C4-2B (cell line): ENCODE measurements around the gene CYB5R3.
"Not testable (repeated sequence)": the region's sequence is repeated elsewhere in the genome, so short reads cannot be mapped to it uniquely, and the experiment has no call there.

Experiments used
- H3K27ac ChIP-seq: fragments of 450-650 bp; 2 replicates; pipeline ENCODE4 v1.5.1; 2017
- CTCF ChIP-seq: fragments of 450-650 bp; conservative IDR thresholded peaks from 2 replicates; pipeline ENCODE4 v1.5.1; 2017; ENCODE audit warnings: mild to moderate bottlenecking
- ZFX ChIP-seq: fragments of 450-650 bp; IDR thresholded peaks from 2 replicates; pipeline ENCODE4 v1.6.1; 2017

Gene CYB5R3

GRCh38 chr22:42586381-42586780 lies 62.8 kb downstream of the CYB5R3 start:
- TF ChIP-seq CTCF (no peak), ZFX (no peak)
- H3K27ac ChIP-seq = no peak overlapping the region

DNA sequence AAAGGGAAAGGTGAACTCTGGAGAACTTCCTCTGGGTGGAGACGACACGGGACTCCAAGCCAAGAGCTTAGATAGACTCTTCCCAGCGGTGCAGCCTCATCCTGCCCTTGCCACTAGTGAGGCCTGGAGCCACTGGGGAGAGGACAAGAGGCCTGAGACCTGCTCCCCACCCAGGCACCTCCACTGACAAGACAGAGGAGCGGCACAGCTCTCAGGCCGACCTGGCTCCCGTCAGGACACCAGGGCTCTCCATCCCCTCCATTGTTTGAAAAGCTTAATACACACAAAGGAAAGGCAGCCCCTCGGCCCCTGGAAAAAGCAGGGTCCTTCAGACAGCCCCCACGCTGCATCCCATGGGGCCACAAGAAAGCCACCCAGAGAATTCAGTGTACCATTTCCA lies 64.1 kb downstream of the CYB5R3 start:
- no peak overlapping the region for H3K27ac ChIP-seq
- TF ChIP-seq ZFX = no peak
- TF ChIP-seq CTCF = no peak

DNA sequence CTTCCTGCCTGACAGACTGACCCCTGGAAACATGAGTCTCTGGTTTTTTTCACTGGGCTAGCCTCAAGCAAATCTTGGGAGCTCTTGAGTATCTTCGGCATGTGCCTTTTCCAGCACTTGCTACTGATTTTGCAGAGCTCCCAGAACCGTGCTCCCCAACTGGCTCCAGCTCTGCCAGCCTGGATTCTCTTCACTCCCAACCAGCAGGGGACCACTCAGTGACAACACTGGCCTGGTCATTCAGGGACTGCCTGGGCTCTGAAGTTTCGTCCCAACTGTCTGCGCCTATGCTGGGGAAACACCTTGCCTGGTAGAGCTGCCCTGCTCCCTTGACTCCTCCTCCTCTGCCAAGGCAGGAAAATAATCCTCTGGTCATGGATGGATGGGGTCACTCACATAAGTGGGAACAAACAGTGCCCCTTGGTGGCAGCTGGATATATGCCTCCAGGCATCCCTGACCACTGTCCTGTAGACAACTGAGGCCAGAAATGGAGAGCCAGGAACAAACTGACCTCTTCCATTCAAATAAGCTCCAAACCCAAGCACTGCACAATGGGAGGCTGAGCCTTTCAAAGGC lies 64.7 kb downstream of the CYB5R3 start:
- no peak for TF ChIP-seq ZFX
- no peak for TF ChIP-seq CTCF
- H3K27ac ChIP-seq = no peak overlapping the region

DNA sequence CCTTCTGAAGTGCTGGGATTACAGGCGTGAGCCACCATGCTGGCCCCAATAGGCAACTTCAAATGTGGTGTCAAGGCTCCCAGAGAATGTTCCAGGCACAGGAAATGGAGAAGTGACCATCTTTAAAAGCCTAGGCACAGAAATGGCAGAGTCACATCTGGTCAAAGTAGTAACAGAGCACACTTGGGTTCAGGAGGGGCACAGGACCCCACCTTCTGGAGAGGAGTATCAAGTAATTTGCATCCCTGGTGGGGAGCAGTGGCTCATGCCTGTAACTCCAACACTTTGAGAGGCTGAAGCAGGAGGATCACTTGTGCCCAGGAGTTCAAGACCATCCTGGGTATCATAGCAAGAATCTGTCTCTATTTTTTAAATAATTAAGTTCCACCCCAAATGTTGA lies 66.2 kb downstream of the CYB5R3 start:
- peak overlapping the region; percentile 81; the same call in 1 of the 2 replicates for H3K27ac ChIP-seq
- TF ChIP-seq CTCF = no peak
- no peak for TF ChIP-seq ZFX

GRCh38 chr22:42581762-42582716 lies 67.2 kb downstream of the CYB5R3 start:
- TF ChIP-seq CTCF = no peak
- TF ChIP-seq ZFX = no peak
- peak overlapping the region; percentile 81 for H3K27ac ChIP-seq

- peak overlapping the region; percentile 81 for H3K27ac ChIP-seq
Measured at GRCh38 chr22:42581194-42581761, 67.9 kb downstream of the CYB5R3 start.

GRCh38 chr22:42580040-42580439 lies 69.2 kb downstream of the CYB5R3 start:
- H3K27ac ChIP-seq = not testable (repeated sequence)

DNA sequence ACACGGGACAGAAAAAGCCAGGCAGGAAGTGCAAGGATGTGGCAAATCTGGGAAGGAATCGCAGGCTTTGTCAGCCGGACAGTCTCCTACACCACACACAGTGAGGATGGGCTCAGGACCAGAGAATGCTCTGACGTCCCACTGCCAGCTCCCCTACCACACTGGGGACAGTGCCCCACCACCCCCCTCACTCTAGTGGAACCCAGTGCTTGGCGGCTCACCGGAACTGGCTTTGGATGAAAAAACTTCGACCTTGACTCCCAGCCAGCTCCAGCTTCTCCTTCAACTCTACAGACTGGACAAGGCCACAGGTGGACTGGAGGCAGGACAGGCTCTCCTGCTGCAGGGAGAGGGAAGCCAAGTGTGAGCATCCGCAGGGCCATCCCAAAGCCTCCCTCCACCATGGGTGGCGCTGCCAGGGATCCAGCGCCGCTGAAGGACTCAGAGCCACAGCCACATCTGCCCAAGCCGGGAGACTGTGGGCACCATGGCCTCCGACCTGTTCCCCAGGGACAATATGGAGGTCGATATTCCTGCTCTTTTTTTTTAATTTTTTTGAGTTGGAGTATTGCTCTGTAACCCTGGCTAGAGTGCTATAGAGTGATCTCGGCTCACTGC lies 71.5 kb downstream of the CYB5R3 start:
- H3K27ac ChIP-seq = no peak overlapping the region
- TF ChIP-seq CTCF = no peak
- TF ChIP-seq ZFX = no peak

- H3K27ac ChIP-seq = not testable (repeated sequence)
Measured at GRCh38 chr22:42577141-42577540, 72.1 kb downstream of the CYB5R3 start.

- not testable (repeated sequence) for H3K27ac ChIP-seq
Measured at GRCh38 chr22:42575996-42576574, 73.1 kb downstream of the CYB5R3 start.

DNA sequence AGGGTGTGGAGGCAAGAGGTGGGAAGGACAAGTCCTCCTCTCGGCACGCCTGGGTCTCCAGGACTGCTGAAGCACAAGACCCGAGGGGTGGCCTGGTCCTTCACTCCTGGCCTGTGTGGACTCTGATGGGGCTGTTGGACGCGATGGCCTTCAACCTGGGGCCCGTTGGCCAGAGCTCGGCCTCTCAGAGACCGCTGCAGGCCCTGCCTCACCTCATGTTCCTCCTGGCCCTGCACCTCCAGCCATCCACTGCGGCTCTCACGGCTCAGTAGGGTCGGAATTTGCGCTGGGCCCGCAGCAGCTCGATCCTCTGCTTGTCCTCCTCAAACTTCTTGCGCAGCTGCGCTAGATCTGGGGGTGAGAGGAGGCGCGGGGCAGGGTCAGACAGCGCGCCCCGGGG lies 74.7 kb downstream of the CYB5R3 start:
- H3K27ac ChIP-seq = not testable (repeated sequence)

DNA sequence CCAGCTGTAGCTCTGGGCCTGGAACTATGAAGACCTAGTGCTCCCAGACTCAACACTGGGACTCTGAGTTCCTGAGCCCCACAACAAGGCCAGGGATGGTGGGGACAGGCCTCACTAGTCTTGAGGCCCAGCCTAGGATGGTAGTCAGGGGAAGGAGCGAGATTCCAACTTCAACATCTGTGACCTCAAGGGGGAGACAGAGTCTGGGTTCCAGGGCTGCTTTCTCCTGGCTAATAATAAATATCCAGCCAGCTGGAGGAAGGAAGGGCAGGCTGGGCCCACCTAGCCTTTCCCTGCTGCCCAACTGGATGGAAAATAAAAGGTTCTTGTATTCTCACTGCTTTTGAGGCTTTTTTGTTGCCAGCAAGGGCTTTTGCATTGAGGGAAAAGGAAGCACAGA lies 75.1 kb downstream of the CYB5R3 start:
- not testable (repeated sequence) for H3K27ac ChIP-seq
